K562 (cell line): ENCODE measurements around the gene PPP1CC. TPM values are rescaled to one million over a fixed set of nuclear protein-coding genes. Genes with fewer than 3 reads are reported as not detected.

Experiments
- ESRRA ChIP-seq: fragments of 450-650 bp; IDR thresholded peaks from 2 replicates; pipeline ENCODE4 v1.6.1; 2014; ENCODE audit warnings: low read depth, mild to moderate bottlenecking, moderate library complexity, borderline replicate concordance
- FOXP4 ChIP-seq: sonication (generic); formaldehyde crosslinking; IDR thresholded peaks from 2 replicates; pipeline ENCODE4 v1.8.0; 2022; ENCODE audit warnings: mild to moderate bottlenecking, missing genetic modification reagents, borderline replicate concordance
- MYC ChIP-seq, 2 experiments: fragments of 250-450 bp in 1 of 2; sonication (Bioruptor Pico) in 1 of 2; IDR thresholded peaks; 2 replicates each; pipeline versions ENCODE4 v1.5.1 to v1.6.1; 2012 to 2021; ENCODE audit warnings: low read depth in 2 of 2, borderline replicate concordance in 1 of 2, improper control_type of control experiment in 1 of 2, low read length in 1 of 2, mild to moderate bottlenecking in 1 of 2, moderate library complexity in 1 of 2
- POLR2AphosphoS5 ChIP-seq: IDR thresholded peaks from 2 replicates; pipeline ENCODE4 v1.6.1; 2011; ENCODE audit warnings: mild to moderate bottlenecking, low read depth, low read length, moderate library complexity; ENCODE audit not compliant: control insufficient read depth, insufficient read depth
- ZNF318 ChIP-seq, 2 experiments: fragments of 450-650 bp; IDR thresholded peaks; 2 replicates each; pipeline ENCODE4 v1.6.1; 2016; ENCODE audit warnings: mild to moderate bottlenecking in 2 of 2, borderline replicate concordance in 1 of 2, low read depth in 1 of 2, moderate library complexity in 1 of 2
- ZNF407 ChIP-seq: fragments of 450-650 bp; IDR thresholded peaks from 2 replicates; pipeline ENCODE4 v1.6.1; 2016; ENCODE audit warnings: low read depth
- polyA plus RNA-seq, 8 experiments: library from polyadenylated mRNA; depleted of rRNA in 4 of 8; stranded (reverse) in 5 of 8; unstranded in 3 of 8; fragments of >200 nt; fragmentation: Nextera tagmentation in 2 of 8; fragmentation: Illumina TruSeq in 1 of 8; extraction: Ambion mirVana in 2 of 8; extraction: Trizol in 1 of 8; gene quantifications; 2 replicates each; pipeline versions ENCODE4 v1.2.1 to v1.2.3, GENCODE V29; 2011 to 2014; ENCODE audit warnings: inconsistent platforms in 1 of 8, missing spikeins in 1 of 8
- total RNA-seq, 7 experiments: library from RNA; depleted of rRNA in 6 of 7; stranded (reverse); fragments of >200 nt in 6 of 7; fragmentation: Illumina TruSeq in 2 of 7; extraction: Trizol in 2 of 7; gene quantifications; 2 replicates each; pipeline versions ENCODE4 v1.2.1 to v1.2.3, GENCODE V29; 2011 to 2021; ENCODE audit warnings: low replicate concordance in 1 of 7

The PPP1CC gene
- total and polyA plus RNA-seq, 9 of the 15 experiments (the other 6 are each of a cell fraction or from before 2014, with no cell fraction given): 67.4 to 286 (median 195) TPM

- no peak for TF ChIP-seq MYC (IDR thresholded peaks at IDR 0.05; ENCODE audit: low read depth, low read length)
- no peak for TF ChIP-seq MYC (CRISPR knock-in tag; IDR thresholded peaks at IDR 0.05; ENCODE audit: borderline replicate concordance, low read depth)
- no peak for TF ChIP-seq ESRRA
- no peak for TF ChIP-seq ZNF407
- TF ChIP-seq ZNF318 (IDR thresholded peaks at IDR 0.05; ENCODE audit: borderline replicate concordance in 1 of 2, low read depth in 1 of 2): peak in 1 of 2 experiments; percentile 32; a peak in 1 of 4 replicates
- no peak for TF ChIP-seq POLR2AphosphoS5
- TF ChIP-seq FOXP4 (CRISPR knock-in tag): no peak
Measured at GRCh38 chr12:110760204-110760609, 17.5 kb upstream of the PPP1CC start (continued).
